ENCODE measurements around the gene TLE2.

The TLE2 gene

DNA sequence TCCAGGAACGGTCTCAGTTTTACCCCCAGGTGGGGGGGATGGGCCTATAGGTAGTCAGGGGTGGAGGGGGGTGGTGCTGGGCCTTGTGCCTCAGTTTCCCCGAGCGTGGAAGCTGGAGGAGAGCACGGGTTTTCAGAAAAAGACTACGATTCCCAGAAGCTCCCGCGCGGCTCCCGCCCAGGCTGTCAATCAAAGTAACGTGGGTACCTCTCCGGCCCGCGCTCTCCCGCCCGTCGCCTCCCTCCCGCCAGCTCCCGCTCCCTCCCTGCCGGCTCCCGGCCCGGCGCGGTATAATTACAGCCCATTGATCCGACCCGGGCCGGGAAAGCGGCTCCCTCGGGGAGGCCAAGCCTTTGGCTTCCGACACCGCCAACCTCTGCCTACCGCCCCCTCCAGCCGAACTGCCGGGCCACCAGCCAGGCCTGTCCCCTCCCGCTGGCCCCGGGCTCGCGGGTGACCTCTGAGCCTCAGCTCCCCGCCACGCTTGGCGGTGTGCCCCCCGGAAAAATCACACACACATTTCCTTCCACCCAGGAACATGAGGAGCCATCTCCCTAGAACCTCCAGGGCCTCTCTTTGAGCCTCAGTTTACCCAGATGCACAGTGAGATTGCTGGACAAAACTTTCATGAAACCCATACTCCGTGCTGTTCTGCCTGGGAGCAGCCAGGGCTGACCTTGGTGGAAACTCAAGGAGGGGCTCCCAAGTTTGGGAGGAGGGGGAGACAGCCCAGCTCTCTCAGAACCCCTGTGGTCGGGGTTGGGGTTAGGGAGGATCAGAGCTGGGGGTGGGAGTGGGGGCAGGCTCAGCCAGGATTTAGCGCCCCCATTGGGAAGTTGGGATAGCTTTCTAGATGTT is 7.3 kb upstream of the TLE2 start:
- DNase-seq = peak; percentile 92

DNA sequence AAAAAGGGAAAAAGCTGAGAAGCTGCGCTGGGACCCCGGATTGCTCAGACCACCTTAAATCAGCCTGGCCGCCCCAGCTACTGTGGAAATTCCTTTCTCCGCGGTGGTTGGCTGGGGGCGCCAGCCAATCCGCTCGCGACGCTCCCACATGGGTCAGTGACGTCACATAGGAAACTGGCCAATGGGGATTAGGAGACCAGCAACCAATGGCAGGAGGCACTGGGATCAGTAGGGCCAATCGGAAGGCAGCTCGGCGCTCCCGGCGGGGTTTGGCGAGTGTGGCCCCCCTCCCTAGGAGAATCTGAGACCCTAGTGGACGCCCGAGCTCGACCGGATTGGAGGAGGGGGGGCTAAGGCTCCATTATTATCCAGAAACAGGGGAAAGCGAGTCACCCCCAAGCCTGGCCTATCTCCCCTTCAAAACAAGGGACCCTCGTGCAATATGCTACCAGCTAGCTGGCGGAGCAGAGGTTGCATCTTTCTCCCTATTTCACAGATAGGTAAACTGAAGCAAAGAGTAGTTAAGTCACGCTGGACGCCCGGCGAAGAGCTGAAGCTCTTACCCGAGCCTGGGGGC is 6.5 kb upstream of the TLE2 start:
- DNase-seq = peak; percentile 99

GRCh38 chr19:3034656-3035541 is 5.8 kb upstream of the TLE2 start:
- DNase-seq = no peak

GRCh38 chr19:3034406-3034655 is 5.3 kb upstream of the TLE2 start:
- no peak for DNase-seq

DNA sequence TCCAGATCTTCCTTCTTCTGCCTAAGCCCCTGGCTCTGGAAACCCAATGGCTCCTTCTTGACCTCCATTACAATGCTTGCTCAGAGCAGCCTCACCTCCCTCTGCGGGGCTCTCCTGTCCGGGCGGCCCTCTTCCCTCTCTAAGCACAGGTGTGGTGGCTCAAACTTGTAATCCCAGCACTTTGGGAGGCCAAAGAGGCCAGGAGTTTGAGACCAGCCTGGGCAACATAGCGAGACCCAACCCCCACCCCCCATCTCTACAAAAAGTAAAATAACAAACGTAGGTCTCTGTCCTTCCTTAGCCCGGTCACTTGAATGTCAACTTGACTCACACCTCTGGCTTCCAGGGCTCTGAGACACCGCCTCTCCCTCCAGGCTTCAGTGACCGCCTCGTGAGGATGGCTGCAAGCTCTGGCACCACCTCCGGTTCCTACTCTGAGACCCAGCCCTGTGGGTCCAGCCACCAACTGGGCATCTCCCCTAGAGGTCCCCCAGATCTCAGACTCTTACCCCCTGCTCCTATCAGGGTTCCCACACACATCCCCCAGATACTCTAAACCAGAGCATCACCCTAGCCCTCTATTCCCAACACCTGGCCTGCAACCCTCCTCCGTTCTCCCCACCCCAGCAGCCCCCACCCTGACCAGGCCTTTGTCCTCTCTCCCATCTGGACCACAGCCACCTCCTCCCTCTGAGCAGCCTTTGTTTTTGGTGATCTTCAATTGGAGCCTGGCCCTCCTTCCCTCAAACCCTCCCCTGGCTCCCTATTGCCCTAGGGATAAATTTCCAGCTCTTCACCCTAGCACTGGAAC is 4.7 kb upstream of the TLE2 start:
- no peak for DNase-seq

GRCh38 chr19:3031607-3031867 is 2.5 kb upstream of the TLE2 start:
- no peak for DNase-seq

DNA sequence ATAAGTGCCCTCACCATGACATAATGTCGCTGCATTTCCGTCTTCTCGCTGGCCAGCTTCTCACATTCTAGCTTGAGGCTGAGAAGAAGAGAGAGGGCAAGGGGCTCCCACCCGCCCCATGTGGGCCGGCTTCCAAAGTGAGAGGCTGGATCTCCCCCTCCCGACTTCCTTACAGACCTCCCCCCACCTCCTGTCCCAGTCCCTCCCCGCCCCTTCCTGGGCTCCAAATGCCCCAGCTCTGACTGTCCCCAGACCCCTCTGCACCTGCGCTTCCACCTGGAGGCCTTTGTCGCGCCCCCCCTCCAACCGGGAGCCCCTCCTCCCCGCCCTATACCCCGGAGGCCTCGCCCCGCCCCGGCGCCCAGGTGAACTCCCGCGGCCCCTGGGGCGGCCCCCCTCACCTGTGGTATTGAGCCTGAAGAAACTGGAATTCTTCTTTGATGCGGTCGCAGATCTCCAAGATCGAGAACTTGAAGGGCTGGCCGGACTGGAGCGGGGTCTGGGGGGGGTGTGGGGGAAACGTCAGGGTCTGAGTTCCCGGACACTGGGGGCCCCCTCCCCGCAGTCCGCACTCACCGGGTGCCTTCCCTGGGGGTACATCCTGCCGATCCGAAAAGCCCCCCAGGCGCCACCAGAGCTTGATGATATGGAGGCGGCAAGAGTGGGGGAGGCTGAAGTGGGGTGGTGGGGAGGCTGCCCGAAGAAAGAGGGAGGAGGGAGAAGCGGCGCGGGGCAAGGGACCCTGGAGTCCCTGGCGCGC is 595 bp downstream of the TLE2 start:
- no peak for DNase-seq

- DNase-seq = no peak
Observed at GRCh38 chr19:3027981-3028304, 1.1 kb downstream of the TLE2 start.

DNA sequence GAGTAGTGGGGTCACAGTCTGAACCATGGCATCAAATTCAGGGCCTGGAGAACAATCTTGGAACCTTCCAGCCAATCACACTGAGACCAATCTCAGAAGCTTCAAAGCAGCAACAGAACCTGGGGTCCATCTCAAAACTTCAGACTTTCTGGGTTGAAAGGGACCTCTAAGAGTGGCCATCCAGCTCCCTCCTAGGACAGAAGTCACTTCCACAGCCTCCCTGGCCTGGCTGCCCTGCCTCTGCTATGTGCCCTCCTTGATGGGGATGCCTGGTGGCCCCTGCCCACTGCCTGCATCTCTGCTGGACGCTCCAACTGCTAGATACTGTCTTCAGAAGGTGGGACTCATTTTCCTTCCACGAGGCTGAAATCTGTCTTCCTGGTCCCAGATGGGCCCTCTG is 1.8 kb downstream of the TLE2 start:
- no peak for DNase-seq

GRCh38 chr19:3026768-3027167 is 2.3 kb downstream of the TLE2 start:
- DNase-seq = no peak

GRCh38 chr19:3025549-3025886 is 3.6 kb downstream of the TLE2 start:
- no peak for DNase-seq

- DNase-seq = no peak
Observed at GRCh38 chr19:3024870-3025548, 4.1 kb downstream of the TLE2 start.

- DNase-seq = no peak
Observed at GRCh38 chr19:3024509-3024869, 4.6 kb downstream of the TLE2 start.

GRCh38 chr19:3020321-3020960 is 8.6 kb downstream of the TLE2 start:
- DNase-seq = no peak

DNA sequence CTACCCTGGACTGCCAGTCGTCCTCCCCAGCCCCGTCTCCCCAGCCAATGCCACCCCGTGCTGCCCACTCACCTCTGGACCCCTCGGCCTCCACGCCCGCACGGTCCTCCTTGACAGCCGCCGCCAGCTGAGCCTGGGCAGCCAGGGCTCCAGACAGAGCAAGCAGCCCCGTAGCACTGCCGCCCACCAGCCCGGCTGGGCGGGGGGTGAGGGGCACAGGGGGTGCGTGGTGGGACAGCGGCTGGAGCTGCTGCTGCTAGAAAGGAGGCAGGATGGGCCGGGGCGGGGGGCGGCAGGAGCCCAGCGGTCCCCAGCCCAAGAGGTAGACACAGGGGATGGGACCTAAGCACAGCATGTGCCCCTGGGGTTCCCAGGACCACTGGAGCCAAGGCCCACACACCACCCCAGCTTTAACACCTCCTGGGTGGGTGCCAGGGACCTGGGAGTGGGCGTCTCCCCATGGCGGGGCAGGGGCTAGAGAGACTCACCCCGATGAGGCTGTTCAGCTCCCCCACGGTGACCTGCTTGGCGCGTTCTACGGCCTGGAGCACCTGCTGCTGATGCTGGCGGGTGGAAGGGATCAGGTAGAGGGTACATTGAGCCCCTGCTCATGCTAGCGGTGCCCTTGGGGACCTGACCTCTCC is 9.7 kb downstream of the TLE2 start:
- no peak for DNase-seq

GRCh38 chr19:3017923-3018322 is 11.2 kb downstream of the TLE2 start:
- DNase-seq = no peak

- DNase-seq = no peak
Observed at GRCh38 chr19:3015126-3016057, 13.7 kb downstream of the TLE2 start.

GRCh38 chr19:3014135-3014534 is 14.9 kb downstream of the TLE2 start:
- DNase-seq = no peak

- DNase-seq = no peak
Observed at GRCh38 chr19:3013263-3013725, 15.8 kb downstream of the TLE2 start.

- DNase-seq = peak; percentile 70
Observed at GRCh38 chr19:3012621-3013262, 16.3 kb downstream of the TLE2 start.

Data from COR-L47 (cell line).